ENCODE measurements around the gene LARGE1.

The LARGE1 gene

DNA sequence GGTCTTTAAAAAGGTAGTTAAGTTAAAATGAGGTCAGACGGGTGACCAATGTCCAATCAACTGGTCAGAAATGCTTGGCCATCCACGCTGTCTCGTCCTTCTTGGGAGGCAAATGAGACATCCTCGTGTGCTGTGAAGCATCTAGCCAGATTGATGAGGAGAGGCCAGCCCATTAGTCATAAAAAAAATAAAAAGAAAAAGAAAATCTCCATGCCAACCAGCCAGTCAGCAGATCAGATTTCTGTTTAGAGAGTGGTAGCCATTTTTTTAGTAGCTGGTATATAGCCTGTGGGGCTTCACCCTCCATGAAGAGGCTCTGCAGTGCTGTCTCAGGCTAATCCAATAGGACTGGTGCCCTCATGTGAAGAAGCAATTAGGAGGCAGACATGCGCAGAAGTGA is 519.0 kb downstream of the LARGE1 start:
- Histone ChIP-seq H3K4me1 (ENCODE audit: control insufficient read depth, insufficient read depth, low read length) (no peaks in the 10 kb centered on the region), H3K27ac (ENCODE audit: low read depth, low read length) (no peak overlapping the region), H3K27me3 (ENCODE audit: control insufficient read depth, insufficient read depth, low read length) (no peaks in the 10 kb centered on the region), H3K36me3 (ENCODE audit: control insufficient read depth, insufficient read depth, low read length) (no peaks in the 10 kb centered on the region; the same call in 1 of the 2 replicates), H3K9me3 (ENCODE audit: control insufficient read depth, insufficient read depth, low read length) (no peaks in the 10 kb centered on the region), H3K9ac (ENCODE audit: low read depth, low read length) (no peak overlapping the region), H3K4me3 (ENCODE audit: low read depth, low read length) (no peak overlapping the region)

DNA sequence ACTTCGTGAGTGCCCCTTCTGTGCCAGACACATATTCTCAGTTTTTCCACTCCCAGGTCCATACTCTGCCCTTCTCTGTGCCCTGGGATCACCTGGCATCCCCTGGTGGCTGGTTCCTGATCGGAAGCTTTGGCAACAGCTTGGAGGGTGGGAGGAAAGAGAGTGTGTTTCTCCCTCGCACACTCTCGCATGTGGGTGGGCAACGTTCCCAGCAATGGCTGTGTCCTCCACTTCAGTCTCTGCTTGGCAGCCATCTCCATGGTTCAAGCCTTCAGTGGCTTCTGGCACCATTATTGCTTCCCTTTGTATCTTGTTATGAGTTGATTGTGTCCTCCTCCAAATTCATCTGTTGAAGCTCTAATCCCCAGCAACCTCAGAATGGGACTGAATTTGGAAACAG is 519.4 kb downstream of the LARGE1 start:
- H3K27me3 ChIP-seq (ENCODE audit: control insufficient read depth, insufficient read depth, low read length) = no peaks in the 10 kb centered on the region
- H3K4me1 ChIP-seq (ENCODE audit: control insufficient read depth, insufficient read depth, low read length) = no peaks in the 10 kb centered on the region
- no peak overlapping the region for H3K9ac ChIP-seq (ENCODE audit: low read depth, low read length)
- H3K9me3 ChIP-seq (ENCODE audit: control insufficient read depth, insufficient read depth, low read length) = no peaks in the 10 kb centered on the region
- no peaks in the 10 kb centered on the region; the same call in 1 of the 2 replicates for H3K36me3 ChIP-seq (ENCODE audit: control insufficient read depth, insufficient read depth, low read length)
- H3K4me3 ChIP-seq (ENCODE audit: low read depth, low read length) = no peak overlapping the region
- no peak overlapping the region for H3K27ac ChIP-seq (ENCODE audit: low read depth, low read length)

DNA sequence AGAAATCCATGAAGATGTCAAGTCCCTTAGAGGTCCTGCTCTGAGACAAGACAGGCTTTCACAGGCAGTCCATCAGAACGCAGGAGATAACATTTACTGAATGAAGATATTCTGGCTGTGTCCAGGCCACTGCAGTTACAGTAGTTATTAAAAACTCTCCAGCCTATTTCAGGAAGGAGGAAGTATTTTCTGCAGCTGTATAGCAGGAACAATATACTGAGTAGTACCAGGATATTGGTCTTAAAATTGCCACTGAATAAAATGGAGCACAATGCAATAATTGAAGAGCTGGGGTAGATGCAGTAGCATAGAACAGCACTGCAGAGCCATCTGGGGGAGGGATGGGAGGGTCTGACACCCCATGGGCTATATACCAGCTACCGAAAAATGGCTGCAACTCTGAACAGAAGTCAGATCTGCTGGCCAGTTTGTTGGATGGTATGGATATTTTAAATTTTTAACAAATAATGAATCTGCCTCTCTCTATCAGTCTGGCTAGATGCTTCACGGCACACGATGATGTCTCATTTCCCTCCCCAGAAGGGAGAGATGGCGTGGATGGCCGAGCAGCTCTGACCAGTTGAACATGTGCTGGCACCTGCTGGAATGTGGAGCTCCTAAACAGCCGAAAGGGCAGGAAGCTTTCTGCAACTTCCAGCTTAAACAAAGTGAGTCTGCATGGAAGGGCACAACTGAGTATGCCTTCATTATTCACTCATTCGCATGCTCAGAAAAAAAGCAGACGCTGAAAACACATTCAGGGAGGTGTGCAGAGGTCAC is 520.0 kb downstream of the LARGE1 start:
- H3K4me3 ChIP-seq (ENCODE audit: low read depth, low read length) = no peak overlapping the region
- H3K27ac ChIP-seq (ENCODE audit: low read depth, low read length) = no peak overlapping the region
- H3K27me3 ChIP-seq (ENCODE audit: control insufficient read depth, insufficient read depth, low read length) = no peaks in the 10 kb centered on the region
- no peaks in the 10 kb centered on the region for H3K4me1 ChIP-seq (ENCODE audit: control insufficient read depth, insufficient read depth, low read length)
- no peaks in the 10 kb centered on the region; the same call in 1 of the 2 replicates for H3K36me3 ChIP-seq (ENCODE audit: control insufficient read depth, insufficient read depth, low read length)
- no peak overlapping the region for H3K9ac ChIP-seq (ENCODE audit: low read depth, low read length)
- H3K9me3 ChIP-seq (ENCODE audit: control insufficient read depth, insufficient read depth, low read length) = no peaks in the 10 kb centered on the region

DNA sequence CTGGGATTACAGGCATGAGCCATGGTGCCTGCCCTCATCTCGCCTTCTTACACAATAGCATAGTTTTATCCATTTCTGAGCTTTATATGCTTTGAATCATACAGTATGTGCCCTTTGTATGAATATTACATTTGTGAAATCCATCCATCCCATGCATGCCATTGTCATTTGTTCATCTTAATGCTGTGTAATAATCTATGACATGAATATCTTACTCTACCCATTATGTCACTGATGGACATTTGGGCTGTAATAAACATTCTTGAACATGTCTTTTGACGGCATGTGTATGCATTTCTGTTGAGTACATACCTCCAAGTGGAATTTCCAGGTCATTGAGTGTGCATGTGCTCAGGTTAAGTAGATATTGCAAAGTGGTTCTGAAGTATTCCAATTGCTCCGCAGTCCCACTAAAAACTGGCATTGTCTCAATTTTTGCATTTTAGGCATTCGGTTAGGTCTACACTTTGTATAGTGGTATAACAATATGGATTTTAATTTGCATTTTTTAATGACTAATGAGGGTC is 522.8 kb downstream of the LARGE1 start:
- Histone ChIP-seq H3K4me1 (ENCODE audit: control insufficient read depth, insufficient read depth, low read length) (no peaks in the 10 kb centered on the region), H3K27ac (ENCODE audit: low read depth, low read length) (no peak overlapping the region), H3K9me3 (ENCODE audit: control insufficient read depth, insufficient read depth, low read length) (no peaks in the 10 kb centered on the region), H3K27me3 (ENCODE audit: control insufficient read depth, insufficient read depth, low read length) (no peaks in the 10 kb centered on the region), H3K36me3 (ENCODE audit: control insufficient read depth, insufficient read depth, low read length) (no peaks in the 10 kb centered on the region; the same call in 1 of the 2 replicates), H3K4me3 (ENCODE audit: low read depth, low read length) (no peak overlapping the region), H3K9ac (ENCODE audit: low read depth, low read length) (no peak overlapping the region)

DNA sequence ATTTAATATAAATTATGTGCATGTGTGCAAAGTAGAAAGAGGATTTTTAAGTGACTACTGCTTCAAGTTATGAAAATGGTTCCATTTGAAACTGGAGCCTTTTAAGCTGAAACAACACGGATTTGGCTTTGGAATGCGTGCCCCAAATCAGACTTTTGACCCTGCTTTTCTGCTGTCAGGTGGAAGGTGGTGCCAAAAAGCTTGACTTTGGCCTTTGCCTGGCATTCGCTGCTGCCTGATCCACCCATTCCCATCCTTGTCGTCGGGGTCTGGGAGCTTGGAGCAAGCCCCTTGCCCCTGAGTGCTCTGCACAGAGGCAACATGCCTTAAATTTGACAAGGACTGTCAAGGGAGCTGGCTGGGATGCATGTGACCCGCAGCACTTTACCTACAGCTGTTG is 526.8 kb downstream of the LARGE1 start:
- Histone ChIP-seq H3K36me3 (ENCODE audit: control insufficient read depth, insufficient read depth, low read length) (no peaks in the 10 kb centered on the region), H3K27ac (ENCODE audit: low read depth, low read length) (no peak overlapping the region), H3K4me1 (ENCODE audit: control insufficient read depth, insufficient read depth, low read length) (no peaks in the 10 kb centered on the region), H3K9me3 (ENCODE audit: control insufficient read depth, insufficient read depth, low read length) (no peaks in the 10 kb centered on the region), H3K4me3 (ENCODE audit: low read depth, low read length) (no peak overlapping the region), H3K9ac (ENCODE audit: low read depth, low read length) (no peak overlapping the region), H3K27me3 (ENCODE audit: control insufficient read depth, insufficient read depth, low read length) (no peaks in the 10 kb centered on the region)

DNA sequence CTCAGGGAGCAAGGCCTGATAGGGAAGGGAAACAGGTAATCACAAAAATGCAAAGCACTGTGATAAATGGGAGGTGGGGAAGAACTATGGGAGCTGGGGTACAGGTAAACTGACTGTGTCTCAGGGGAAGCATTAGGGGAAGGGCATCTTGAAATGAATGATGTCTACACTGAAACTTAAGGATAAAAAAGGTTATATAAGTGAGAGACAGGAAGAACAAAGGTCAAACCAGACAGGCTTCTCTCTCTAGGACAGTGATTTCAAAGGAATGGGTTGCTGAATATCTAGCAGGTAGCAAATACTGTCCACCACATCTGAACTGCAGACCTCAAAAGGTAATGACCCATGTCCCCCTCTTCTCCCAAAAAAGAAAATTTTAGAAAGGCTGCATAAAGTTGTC is 529.0 kb downstream of the LARGE1 start:
- no peaks in the 10 kb centered on the region for H3K4me1 ChIP-seq (ENCODE audit: control insufficient read depth, insufficient read depth, low read length)
- no peak overlapping the region for H3K4me3 ChIP-seq (ENCODE audit: low read depth, low read length)
- no peaks in the 10 kb centered on the region for H3K9me3 ChIP-seq (ENCODE audit: control insufficient read depth, insufficient read depth, low read length)
- no peak overlapping the region for H3K9ac ChIP-seq (ENCODE audit: low read depth, low read length)
- no peak overlapping the region for H3K27ac ChIP-seq (ENCODE audit: low read depth, low read length)
- H3K27me3 ChIP-seq (ENCODE audit: control insufficient read depth, insufficient read depth, low read length) = no peaks in the 10 kb centered on the region
- H3K36me3 ChIP-seq (ENCODE audit: control insufficient read depth, insufficient read depth, low read length) = no peaks in the 10 kb centered on the region

DNA sequence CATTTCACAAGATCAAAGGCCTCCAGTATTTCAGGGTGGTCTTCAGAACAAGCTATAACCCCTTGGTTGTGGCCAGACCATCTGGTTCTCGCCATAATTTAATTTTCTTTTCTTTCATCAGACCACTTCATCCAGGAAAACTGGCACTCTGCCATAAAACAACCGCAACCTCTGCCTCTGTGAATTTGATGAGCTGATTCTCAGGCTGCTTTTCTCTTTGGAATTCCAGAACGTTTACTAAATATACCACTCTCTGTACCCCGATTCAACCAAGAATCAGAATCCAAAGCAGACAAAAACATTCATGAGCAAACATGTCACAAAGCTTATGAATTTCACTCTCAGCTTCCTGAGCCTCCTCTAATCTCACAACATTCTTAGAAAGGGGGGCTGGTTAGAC is 530.3 kb downstream of the LARGE1 start:
- Histone ChIP-seq H3K4me1 (ENCODE audit: control insufficient read depth, insufficient read depth, low read length) (no peaks in the 10 kb centered on the region), H3K9me3 (ENCODE audit: control insufficient read depth, insufficient read depth, low read length) (no peaks in the 10 kb centered on the region), H3K36me3 (ENCODE audit: control insufficient read depth, insufficient read depth, low read length) (no peaks in the 10 kb centered on the region), H3K27ac (ENCODE audit: low read depth, low read length) (no peak overlapping the region), H3K4me3 (ENCODE audit: low read depth, low read length) (no peak overlapping the region), H3K9ac (ENCODE audit: low read depth, low read length) (no peak overlapping the region), H3K27me3 (ENCODE audit: control insufficient read depth, insufficient read depth, low read length) (no peaks in the 10 kb centered on the region)

DNA sequence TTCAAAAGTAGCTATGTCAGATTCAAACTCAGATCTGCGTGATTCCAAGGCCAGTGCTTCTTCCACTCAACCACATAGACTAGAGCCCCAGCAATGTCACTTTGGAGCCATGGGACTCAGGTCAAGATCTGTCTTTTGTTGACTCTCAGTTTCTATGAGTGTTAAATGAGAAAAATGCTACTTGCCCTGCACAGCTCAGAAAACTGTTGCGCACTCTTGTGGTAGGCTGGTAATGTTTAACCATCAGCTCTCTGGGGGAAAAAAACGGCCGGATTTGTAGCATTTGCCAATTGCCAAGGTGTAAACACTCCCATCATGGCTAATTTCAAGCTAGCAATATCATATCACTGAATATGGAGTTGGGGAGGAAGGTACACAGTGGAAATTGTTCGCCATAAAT is 534.0 kb downstream of the LARGE1 start:
- Histone ChIP-seq H3K4me1 (ENCODE audit: control insufficient read depth, insufficient read depth, low read length) (no peaks in the 10 kb centered on the region), H3K36me3 (ENCODE audit: control insufficient read depth, insufficient read depth, low read length) (peaks cover 18% of the 10 kb centered on the region), H3K4me3 (ENCODE audit: low read depth, low read length) (no peak overlapping the region), H3K9me3 (ENCODE audit: control insufficient read depth, insufficient read depth, low read length) (no peaks in the 10 kb centered on the region), H3K9ac (ENCODE audit: low read depth, low read length) (no peak overlapping the region), H3K27me3 (ENCODE audit: control insufficient read depth, insufficient read depth, low read length) (no peaks in the 10 kb centered on the region), H3K27ac (ENCODE audit: low read depth, low read length) (no peak overlapping the region)

DNA sequence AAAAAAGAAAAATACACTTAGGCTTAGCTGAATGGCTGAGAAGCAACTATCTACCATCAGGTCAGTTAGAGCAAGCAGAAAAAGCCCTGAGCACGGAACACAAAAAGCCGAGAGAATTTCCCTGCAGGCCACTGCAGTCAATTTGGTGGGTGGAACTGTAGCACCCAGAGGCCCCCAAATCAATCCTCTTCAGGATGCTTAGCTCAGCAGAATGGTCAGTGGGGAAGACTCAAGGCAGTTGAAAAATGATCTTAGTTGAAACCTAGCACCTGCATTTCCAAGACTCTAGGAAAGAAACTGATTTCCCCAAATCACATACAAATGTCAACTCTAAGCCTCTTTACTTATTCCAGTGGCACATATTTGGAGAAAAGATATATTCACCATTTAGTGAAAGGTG is 534.7 kb downstream of the LARGE1 start:
- Histone ChIP-seq H3K27me3 (ENCODE audit: control insufficient read depth, insufficient read depth, low read length) (no peaks in the 10 kb centered on the region), H3K9ac (ENCODE audit: low read depth, low read length) (no peak overlapping the region), H3K36me3 (ENCODE audit: control insufficient read depth, insufficient read depth, low read length) (peaks cover 18% of the 10 kb centered on the region), H3K9me3 (ENCODE audit: control insufficient read depth, insufficient read depth, low read length) (no peaks in the 10 kb centered on the region), H3K27ac (ENCODE audit: low read depth, low read length) (no peak overlapping the region), H3K4me1 (ENCODE audit: control insufficient read depth, insufficient read depth, low read length) (no peaks in the 10 kb centered on the region), H3K4me3 (ENCODE audit: low read depth, low read length) (no peak overlapping the region)

DNA sequence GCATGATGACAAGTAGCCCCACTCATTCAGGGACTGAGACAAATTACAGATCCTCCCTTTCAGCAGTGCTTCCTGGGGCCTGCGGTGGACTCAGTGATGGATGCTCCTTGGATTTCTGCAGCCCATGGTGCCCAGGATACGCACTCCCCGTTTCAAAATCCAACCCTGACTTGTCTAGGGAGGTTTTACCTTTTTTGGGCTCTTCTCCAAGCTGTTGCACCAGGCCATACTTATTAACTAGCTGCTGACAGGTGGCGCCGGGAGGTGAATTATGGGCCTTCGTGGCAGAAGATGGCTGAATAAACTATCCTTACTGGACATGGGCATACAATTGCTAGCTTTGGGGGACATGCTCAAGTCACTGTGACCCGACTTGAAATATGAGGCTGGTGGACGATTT is 537.8 kb downstream of the LARGE1 start:
- H3K27ac ChIP-seq (ENCODE audit: low read depth, low read length) = no peak overlapping the region
- no peak overlapping the region for H3K9ac ChIP-seq (ENCODE audit: low read depth, low read length)
- no peaks in the 10 kb centered on the region for H3K4me1 ChIP-seq (ENCODE audit: control insufficient read depth, insufficient read depth, low read length)

DNA sequence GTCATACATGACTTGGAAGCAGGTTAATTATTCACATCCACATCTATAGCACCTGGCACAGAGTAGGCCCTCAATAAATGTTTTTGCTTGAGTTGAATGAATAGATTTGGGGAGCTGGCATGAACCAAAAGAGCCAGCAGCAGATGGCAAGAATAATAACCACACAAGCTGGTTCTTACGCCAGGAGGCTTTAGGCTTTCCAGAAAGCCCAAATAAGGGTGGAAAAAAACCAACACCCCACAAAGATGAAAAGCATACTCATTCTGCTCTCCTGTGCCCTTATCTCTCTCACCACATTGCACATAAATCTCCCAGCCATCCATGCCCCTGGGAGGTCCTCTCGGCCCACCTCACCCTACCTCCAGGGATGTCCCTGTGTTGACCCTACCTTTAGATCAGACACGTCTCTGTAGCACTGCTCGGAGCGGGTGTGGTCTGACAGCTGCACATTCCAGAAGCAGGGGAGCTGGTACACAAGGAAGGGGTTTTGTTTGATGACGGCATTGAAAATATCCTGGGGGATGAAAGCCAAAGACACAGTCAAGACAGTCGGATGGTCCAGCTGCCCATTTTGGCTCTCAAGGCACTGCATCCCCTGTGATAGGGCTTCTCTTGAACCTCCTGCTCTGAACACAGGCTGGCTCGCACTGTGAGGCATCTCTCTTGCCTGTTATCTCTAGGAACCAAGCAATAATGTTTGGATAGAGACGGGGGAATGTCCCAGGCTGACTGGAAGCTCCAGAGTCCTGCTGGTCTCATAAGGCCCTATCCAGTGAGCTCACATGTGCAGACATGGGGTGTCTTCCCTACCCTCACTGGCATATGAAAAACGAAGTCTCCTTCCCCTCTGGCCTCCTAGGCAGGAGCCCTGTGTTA is 538.5 kb downstream of the LARGE1 start:
- peaks cover 11% of the 10 kb centered on the region; the same call in 1 of the 2 replicates for H3K9me3 ChIP-seq (ENCODE audit: control insufficient read depth, insufficient read depth, low read length)
- no peak overlapping the region for H3K4me3 ChIP-seq (ENCODE audit: low read depth, low read length)
- no peaks in the 10 kb centered on the region for H3K4me1 ChIP-seq (ENCODE audit: control insufficient read depth, insufficient read depth, low read length)
- peaks cover 18% of the 10 kb centered on the region for H3K36me3 ChIP-seq (ENCODE audit: control insufficient read depth, insufficient read depth, low read length)
- H3K27ac ChIP-seq (ENCODE audit: low read depth, low read length) = no peak overlapping the region
- no peak overlapping the region for H3K9ac ChIP-seq (ENCODE audit: low read depth, low read length)
- no peaks in the 10 kb centered on the region for H3K27me3 ChIP-seq (ENCODE audit: control insufficient read depth, insufficient read depth, low read length)

More for the DNA sequence above, 537.8 kb downstream of the LARGE1 start:
- H3K36me3 ChIP-seq (ENCODE audit: control insufficient read depth, insufficient read depth, low read length) = peaks cover 18% of the 10 kb centered on the region
- no peaks in the 10 kb centered on the region for H3K27me3 ChIP-seq (ENCODE audit: control insufficient read depth, insufficient read depth, low read length)
- peaks cover 9% of the 10 kb centered on the region; the same call in 1 of the 2 replicates for H3K9me3 ChIP-seq (ENCODE audit: control insufficient read depth, insufficient read depth, low read length)
- no peak overlapping the region for H3K4me3 ChIP-seq (ENCODE audit: low read depth, low read length)
